ENCODE measurements around the gene CADPS.

Gene CADPS

GRCh38 chr3:62475306-62475705 is 399.9 kb downstream of the CADPS start:
- no peak overlapping the region for H3K27ac Mint-ChIP-seq
- peaks cover 17% of the 10 kb centered on the region for H3K4me1 Mint-ChIP-seq
- no peak for DNase-seq
- H3K27me3 Mint-ChIP-seq (ENCODE audit: low read depth, poor library complexity), result peaks cover 24% of the 10 kb centered on the region
- H3K4me3 Mint-ChIP-seq, result no peak overlapping the region
- H3K36me3 Mint-ChIP-seq (ENCODE audit: low read depth), result no peaks in the 10 kb centered on the region
- H3K9me3 Mint-ChIP-seq, result no peaks in the 10 kb centered on the region
- TF ChIP-seq CTCF (IDR thresholded peaks at IDR 0.05), result no peak

- DNase-seq, result no peak
- peaks cover 4% of the 10 kb centered on the region for H3K4me1 Mint-ChIP-seq
- peaks cover 24% of the 10 kb centered on the region for H3K27me3 Mint-ChIP-seq (ENCODE audit: low read depth, poor library complexity)
- no peak overlapping the region for H3K4me3 Mint-ChIP-seq
- no peak for TF ChIP-seq CTCF (IDR thresholded peaks at IDR 0.05)
- no peaks in the 10 kb centered on the region for H3K9me3 Mint-ChIP-seq
- no peaks in the 10 kb centered on the region for H3K36me3 Mint-ChIP-seq (ENCODE audit: low read depth)
- H3K27ac Mint-ChIP-seq, result no peak overlapping the region
These were observed 407.1 kb downstream of the CADPS start for GRCh38 chr3:62467966-62468722.

- DNase-seq, result no peak
- Mint-ChIP-seq H3K4me3 (no peak overlapping the region), H3K27me3 (ENCODE audit: low read depth, poor library complexity) (peaks cover 26% of the 10 kb centered on the region), H3K4me1 (no peaks in the 10 kb centered on the region), H3K36me3 (ENCODE audit: low read depth) (no peaks in the 10 kb centered on the region), H3K9me3 (no peaks in the 10 kb centered on the region), H3K27ac (no peak overlapping the region)
- no peak for TF ChIP-seq CTCF (IDR thresholded peaks at IDR 0.05)
These were observed 412.4 kb downstream of the CADPS start for GRCh38 chr3:62462788-62463187.

GRCh38 chr3:62462104-62462762 is 413.0 kb downstream of the CADPS start:
- H3K36me3 Mint-ChIP-seq (ENCODE audit: low read depth), result no peaks in the 10 kb centered on the region
- H3K9me3 Mint-ChIP-seq, result no peaks in the 10 kb centered on the region
- peaks cover 24% of the 10 kb centered on the region for H3K27me3 Mint-ChIP-seq (ENCODE audit: low read depth, poor library complexity)
- no peak overlapping the region for H3K4me3 Mint-ChIP-seq
- DNase-seq, result no peak
- no peaks in the 10 kb centered on the region for H3K4me1 Mint-ChIP-seq
- H3K27ac Mint-ChIP-seq, result no peak overlapping the region
- TF ChIP-seq CTCF (IDR thresholded peaks at IDR 0.05), result no peak

- TF ChIP-seq CTCF (IDR thresholded peaks at IDR 0.05), result no peak
- Mint-ChIP-seq H3K27me3 (ENCODE audit: low read depth, poor library complexity) (peaks cover 1% of the 10 kb centered on the region), H3K4me3 (no peak overlapping the region), H3K9me3 (no peaks in the 10 kb centered on the region), H3K4me1 (peaks cover 8% of the 10 kb centered on the region), H3K36me3 (ENCODE audit: low read depth) (no peaks in the 10 kb centered on the region), H3K27ac (no peak overlapping the region)
- no peak for DNase-seq
These were observed 420.3 kb downstream of the CADPS start for GRCh38 chr3:62454916-62455315.

GRCh38 chr3:62453448-62453847 is 421.8 kb downstream of the CADPS start:
- Mint-ChIP-seq H3K27me3 (ENCODE audit: low read depth, poor library complexity) (peaks cover 8% of the 10 kb centered on the region), H3K9me3 (no peaks in the 10 kb centered on the region), H3K4me3 (no peak overlapping the region), H3K27ac (no peak overlapping the region), H3K36me3 (ENCODE audit: low read depth) (no peaks in the 10 kb centered on the region), H3K4me1 (peaks cover 8% of the 10 kb centered on the region)
- no peak for DNase-seq
- TF ChIP-seq CTCF (IDR thresholded peaks at IDR 0.05), result no peak
